Lower leg skin (tissue), 3 donors: Measurements from ENCODE around the gene TCF7L1.

Experiments used
- CTCF ChIP-seq, 3 donors: fragments of 450-650 bp; IDR thresholded peaks; one replicate each; pipeline ENCODE4 v1.5.1; 2016; ENCODE audit warnings: antibody characterized with exemption in 3 of 3, mild to moderate bottlenecking in 3 of 3, moderate library complexity in 2 of 3
- POLR2A ChIP-seq, 2 donors: fragments of 450-650 bp; IDR thresholded peaks; one replicate each; pipeline ENCODE4 v1.6.1; 2016 to 2017; ENCODE audit warnings: antibody characterized with exemption in 2 of 2, mild to moderate bottlenecking in 1 of 2, moderate library complexity in 1 of 2

GRCh38 chr2:85281553-85281952 lies 148.4 kb downstream of the TCF7L1 start:
- no peak for TF ChIP-seq POLR2A (IDR thresholded peaks at IDR 0.05)
- no peak for TF ChIP-seq CTCF (IDR thresholded peaks at IDR 0.05)
